H1 (cell line): ENCODE results near the gene AIPL1. TPM values are rescaled to one million over a fixed set of nuclear protein-coding genes. Genes with fewer than 3 reads are reported as not detected.

Experiments
- ATF3 ChIP-seq: IDR thresholded peaks from 2 replicates; pipeline ENCODE4 v1.6.1; 2011; ENCODE audit warnings: low read depth, mild to moderate bottlenecking, low read length; ENCODE audit not compliant: insufficient read depth
- BCL11A ChIP-seq, 2 experiments: IDR thresholded peaks; one replicate each; pipeline ENCODE4 v1.6.1; 2011; ENCODE audit warnings: low read depth in 2 of 2, low read length in 2 of 2, mild to moderate bottlenecking in 2 of 2
- BRCA1 ChIP-seq: IDR thresholded peaks from 2 replicates; pipeline ENCODE4 v1.6.1; 2012; ENCODE audit warnings: low read depth, low read length, improper control_type of control experiment
- CBX5 ChIP-seq: fragments of 300-800, 300-1000 bp; sonication (generic); IDR thresholded peaks from 2 replicates; pipeline ENCODE4 v1.7.1; 2016; ENCODE audit warnings: antibody characterized with exemption, low read length, low read depth
- CHD1 ChIP-seq: IDR thresholded peaks from 2 replicates; pipeline ENCODE4 v1.6.1; 2012; ENCODE audit warnings: low read depth, low read length, improper control_type of control experiment
- CHD2 ChIP-seq: IDR thresholded peaks from 2 replicates; pipeline ENCODE4 v1.6.1; 2012; ENCODE audit warnings: low read length, improper control_type of control experiment
- CREB1 ChIP-seq: IDR thresholded peaks from 2 replicates; pipeline ENCODE4 v1.6.1; 2012; ENCODE audit warnings: inconsistent platforms
- EGR1 ChIP-seq: IDR thresholded peaks from 2 replicates; pipeline ENCODE4 v1.6.1; 2011; ENCODE audit warnings: low read depth, low read length, borderline replicate concordance
- JUND ChIP-seq: IDR thresholded peaks from 2 replicates; pipeline ENCODE4 v1.6.1; 2011; ENCODE audit warnings: mild to moderate bottlenecking, improper control_type of control experiment, low read length
- KDM4A ChIP-seq: IDR thresholded peaks from one replicate; pipeline ENCODE4 v1.7.1; 2012; ENCODE audit warnings: low read depth, mild to moderate bottlenecking, moderate library complexity, low read length, inconsistent platforms; ENCODE audit not compliant: severe bottlenecking
- MAFK ChIP-seq: IDR thresholded peaks from 2 replicates; pipeline ENCODE4 v1.6.1; 2012; ENCODE audit warnings: low read depth, mild to moderate bottlenecking, improper control_type of control experiment, low read length
- MAX ChIP-seq: IDR thresholded peaks from 2 replicates; pipeline ENCODE4 v1.6.1; 2012; ENCODE audit warnings: inconsistent platforms
- NRF1 ChIP-seq: IDR thresholded peaks from 2 replicates; pipeline ENCODE4 v1.6.1; 2011; ENCODE audit warnings: mild to moderate bottlenecking, low read depth, low read length, improper control_type of control experiment
- POU5F1 ChIP-seq: IDR thresholded peaks from 2 replicates; pipeline ENCODE4 v1.6.1; 2011; ENCODE audit warnings: low read depth, mild to moderate bottlenecking, low read length, moderate library complexity
- RAD21 ChIP-seq, 2 experiments: IDR thresholded peaks in 1 of 2; conservative IDR thresholded peaks in 1 of 2; 2 replicates each; pipeline ENCODE4 v1.6.1; 2011; ENCODE audit warnings: low read depth in 2 of 2, low read length in 2 of 2, improper control_type of control experiment in 1 of 2, inconsistent platforms in 1 of 2, mild to moderate bottlenecking in 1 of 2, moderate library complexity in 1 of 2
- RFX5 ChIP-seq: IDR thresholded peaks from 2 replicates; pipeline ENCODE4 v1.6.1; 2011; ENCODE audit warnings: low read depth, low read length, improper control_type of control experiment, borderline replicate concordance
- RNF2 ChIP-seq: fragments of 200-900, 300-1000 bp; sonication (generic); IDR thresholded peaks from 2 replicates; pipeline ENCODE4 v1.7.1; 2016; ENCODE audit warnings: borderline replicate concordance, low read depth, mild to moderate bottlenecking, antibody characterized with exemption, low read length; ENCODE audit not compliant: poor library complexity, severe bottlenecking; ENCODE audit errors: missing control alignments
- RXRA ChIP-seq: IDR thresholded peaks from 2 replicates; pipeline ENCODE4 v1.6.1; 2011; ENCODE audit warnings: low read depth, mild to moderate bottlenecking, low read length, moderate library complexity; ENCODE audit not compliant: insufficient read depth
- SIN3A ChIP-seq, 2 experiments: IDR thresholded peaks in 1 of 2; conservative IDR thresholded peaks in 1 of 2; 2 replicates each; pipeline ENCODE4 v1.6.1; 2011 to 2012; ENCODE audit warnings: low read length in 2 of 2, improper control_type of control experiment in 1 of 2, low read depth in 1 of 2, mild to moderate bottlenecking in 1 of 2
- SIRT6 ChIP-seq: IDR thresholded peaks from one replicate; pipeline ENCODE4 v1.7.1; 2012; ENCODE audit warnings: low read length, inconsistent platforms
- SP2 ChIP-seq: IDR thresholded peaks from 2 replicates; pipeline ENCODE4 v1.6.1; 2012; ENCODE audit warnings: mild to moderate bottlenecking, low read length, inconsistent platforms
- SUZ12 ChIP-seq: fragments of 200-600 bp; sonication (generic); IDR thresholded peaks from 2 replicates; pipeline ENCODE4 v1.6.1; 2012; ENCODE audit warnings: mild to moderate bottlenecking, inconsistent platforms, low read length, moderate library complexity, mixed read lengths
- TAF1 ChIP-seq: IDR thresholded peaks from 2 replicates; pipeline ENCODE4 v1.6.1; 2011; ENCODE audit warnings: mild to moderate bottlenecking, low read depth, low read length
- polyA plus RNA-seq, 7 experiments: library from polyadenylated mRNA; depleted of rRNA in 3 of 7; stranded (reverse) in 5 of 7; unstranded in 2 of 7; fragments of >200 nt in 5 of 7; fragments of 200-250 nt in 2 of 7; gene quantifications; 1 replicate in 5 of 7; 2 replicates in 1 of 7; 4 replicates in 1 of 7; pipeline versions ENCODE4 v1.2.1 to v1.2.3, GENCODE V29; 2011 to 2013; ENCODE audit warnings: missing spikeins in 2 of 7, mixed read lengths in 2 of 7
- total RNA-seq: library from RNA; stranded (reverse); fragmentation: NEBNext Ultra II Directional; extraction: Animal tissue kit (Norgen Biotek cat#: 25700); gene quantifications from 2 replicates; pipeline ENCODE4 v1.2.1, GENCODE V29; 2021

AIPL1 gene
- total and polyA plus RNA-seq, 2 of the 8 experiments (the other 6 are each of a cell fraction or from before 2014, with no cell fraction given), result 0.56 to 0.71 TPM

- TF ChIP-seq BCL11A (IDR thresholded peaks at IDR 0.05; ENCODE audit: low read depth in 2 of 2, low read length in 2 of 2), result no peak
- TF ChIP-seq SP2, result no peak
- no peak for TF ChIP-seq BRCA1
- TF ChIP-seq ATF3, result no peak
- TF ChIP-seq CBX5, result no peak
- TF ChIP-seq JUND, result no peak
- peak; percentile 52; the same call in 1 of the 2 replicates for TF ChIP-seq CREB1
- TF ChIP-seq MAX, result peak; percentile 100
- TF ChIP-seq CHD2, result peak; percentile 59
- no peak for TF ChIP-seq RXRA
- TF ChIP-seq POU5F1, result no peak
- no peak for TF ChIP-seq SIRT6
- TF ChIP-seq MAFK, result no peak
- TF ChIP-seq RAD21 (IDR thresholded peaks at IDR 0.05 in 1 of 2, conservative IDR thresholded peaks at IDR 0.05 in 1 of 2; ENCODE audit: low read depth in 2 of 2, low read length in 2 of 2), result no peak
- no peak for TF ChIP-seq RNF2
- no peak for TF ChIP-seq NRF1
- TF ChIP-seq CHD1, result no peak
- TF ChIP-seq SIN3A (conservative IDR thresholded peaks at IDR 0.05 in 1 of 2, IDR thresholded peaks at IDR 0.05 in 1 of 2; ENCODE audit: low read depth in 1 of 2, low read length in 2 of 2), result peak; percentile 66 to 89; a peak in 2 of 4 replicates
- TF ChIP-seq KDM4A, result peak; percentile 29
- no peak for TF ChIP-seq RFX5
- peak; percentile 92 for TF ChIP-seq EGR1
- TF ChIP-seq SUZ12, result no peak
- peak; percentile 96 for TF ChIP-seq TAF1
Measured at GRCh38 chr17:6443692-6444570, 9.0 kb upstream of the AIPL1 start, which contains the start of gene PIMREG (continued).
